ENCODE results near the gene BPTF. TPM values are rescaled to one million over a fixed set of nuclear protein-coding genes. Genes with fewer than 3 reads are reported as not detected.
"Not testable (repeated sequence)": the region's sequence is repeated elsewhere in the genome, so short reads cannot be mapped to it uniquely, and the experiment has no call there.

The BPTF gene
- total and polyA plus RNA-seq, 2 experiments from 2014 or later = 38.1 to 46.3 TPM

GRCh38 chr17:67845374-67845773 is 20.1 kb downstream of the BPTF start:
- peaks cover 100% of the 10 kb centered on the region for H3K79me2 ChIP-seq
- WGBS (ENCODE audit: low lambda C conversion rate, missing lambda C conversion rate) = 94% methylated on average over 5 of the region's 5 CpGs
- peaks cover 51% of the 10 kb centered on the region for H4K20me1 ChIP-seq (ENCODE audit: insufficient read depth, poor library complexity, severe bottlenecking)

DNA sequence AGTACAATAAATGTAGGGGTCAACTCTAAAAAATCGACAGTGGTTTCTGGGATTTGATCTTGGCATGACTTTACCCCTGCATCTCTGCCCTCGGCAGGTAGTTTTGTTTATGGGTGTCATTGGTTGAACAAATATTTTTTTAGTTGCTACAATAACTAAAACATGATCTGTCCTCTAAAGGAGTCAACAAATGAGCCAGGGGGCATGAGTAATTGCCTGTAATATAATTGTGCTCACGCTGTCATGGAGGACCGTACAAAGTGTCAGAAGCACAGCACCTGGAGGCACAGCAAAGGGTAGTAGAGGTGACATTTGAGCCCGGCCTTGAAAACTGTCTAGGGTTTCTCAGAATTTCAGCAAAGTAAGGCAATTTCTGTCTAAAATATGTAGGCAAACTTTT is 22.9 kb downstream of the BPTF start:
- H3K9me2 ChIP-seq (replicated peaks; ENCODE audit: insufficient read depth); H2AFZ ChIP-seq; H3K4me3 ChIP-seq; H3K4me1 ChIP-seq (ENCODE audit: insufficient read depth); H3K36me3 ChIP-seq (replicated peaks; ENCODE audit: insufficient read depth, low read depth); DNase-seq (ENCODE audit: low spot score); H3K27me3 ChIP-seq; H3K9me3 ChIP-seq (ENCODE audit: low read depth); H3K4me2 ChIP-seq: not testable (repeated sequence)
- H3K79me2 ChIP-seq = peaks cover 99% of the 10 kb centered on the region
- H4K20me1 ChIP-seq (ENCODE audit: insufficient read depth, poor library complexity, severe bottlenecking) = peaks cover 52% of the 10 kb centered on the region
- 79% methylated on average over 5 of the region's 5 CpGs for WGBS (ENCODE audit: low lambda C conversion rate, missing lambda C conversion rate)
- H3K27ac ChIP-seq = peak overlapping the region; percentile 64

More at GRCh38 chr17:67845374-67845773, 20.1 kb downstream of the BPTF start:
- Histone ChIP-seq H3K4me3 (no peak overlapping the region), H3K9me3 (ENCODE audit: low read depth) (no peaks in the 10 kb centered on the region), H3K4me1 (ENCODE audit: insufficient read depth) (no peaks in the 10 kb centered on the region), H3K27me3 (no peaks in the 10 kb centered on the region), H2AFZ (no peak overlapping the region), H3K4me2 (no peak overlapping the region), H3K9me2 (replicated peaks; ENCODE audit: insufficient read depth) (no peaks in the 10 kb centered on the region), H3K36me3 (replicated peaks; ENCODE audit: insufficient read depth, low read depth) (no peaks in the 10 kb centered on the region), H3K27ac (no peak overlapping the region)
- DNase-seq (ENCODE audit: low spot score) = no peak
- TF ChIP-seq, protein P1, sequence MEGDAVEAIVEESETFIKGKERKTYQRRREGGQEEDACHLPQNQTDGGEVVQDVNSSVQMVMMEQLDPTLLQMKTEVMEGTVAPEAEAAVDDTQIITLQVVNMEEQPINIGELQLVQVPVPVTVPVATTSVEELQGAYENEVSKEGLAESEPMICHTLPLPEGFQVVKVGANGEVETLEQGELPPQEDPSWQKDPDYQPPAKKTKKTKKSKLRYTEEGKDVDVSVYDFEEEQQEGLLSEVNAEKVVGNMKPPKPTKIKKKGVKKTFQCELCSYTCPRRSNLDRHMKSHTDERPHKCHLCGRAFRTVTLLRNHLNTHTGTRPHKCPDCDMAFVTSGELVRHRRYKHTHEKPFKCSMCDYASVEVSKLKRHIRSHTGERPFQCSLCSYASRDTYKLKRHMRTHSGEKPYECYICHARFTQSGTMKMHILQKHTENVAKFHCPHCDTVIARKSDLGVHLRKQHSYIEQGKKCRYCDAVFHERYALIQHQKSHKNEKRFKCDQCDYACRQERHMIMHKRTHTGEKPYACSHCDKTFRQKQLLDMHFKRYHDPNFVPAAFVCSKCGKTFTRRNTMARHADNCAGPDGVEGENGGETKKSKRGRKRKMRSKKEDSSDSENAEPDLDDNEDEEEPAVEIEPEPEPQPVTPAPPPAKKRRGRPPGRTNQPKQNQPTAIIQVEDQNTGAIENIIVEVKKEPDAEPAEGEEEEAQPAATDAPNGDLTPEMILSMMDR (IDR thresholded peaks at IDR 0.05; ENCODE audit: poor library complexity) = no peak
- TF ChIP-seq EZH2phosphoT487 (IDR thresholded peaks at IDR 0.05; ENCODE audit: low read depth, severe bottlenecking, unreplicated experiment) (no peak), EZH2 (IDR thresholded peaks at IDR 0.05; ENCODE audit: borderline replicate concordance) (no peak)

- H3K9me2 ChIP-seq (replicated peaks; ENCODE audit: insufficient read depth); H3K9me3 ChIP-seq (ENCODE audit: low read depth); H3K4me2 ChIP-seq; H3K27me3 ChIP-seq; H3K36me3 ChIP-seq (replicated peaks; ENCODE audit: insufficient read depth, low read depth); H3K4me3 ChIP-seq; H2AFZ ChIP-seq; H3K27ac ChIP-seq; DNase-seq (ENCODE audit: low spot score); H3K4me1 ChIP-seq (ENCODE audit: insufficient read depth): not testable (repeated sequence)
- peaks cover 99% of the 10 kb centered on the region for H3K79me2 ChIP-seq
- 96% methylated on average over 3 of the region's 3 CpGs for WGBS (ENCODE audit: low lambda C conversion rate, missing lambda C conversion rate)
- H4K20me1 ChIP-seq (ENCODE audit: insufficient read depth, poor library complexity, severe bottlenecking) = peaks cover 56% of the 10 kb centered on the region
Measured at GRCh38 chr17:67848846-67849245, 23.5 kb downstream of the BPTF start.

DNA sequence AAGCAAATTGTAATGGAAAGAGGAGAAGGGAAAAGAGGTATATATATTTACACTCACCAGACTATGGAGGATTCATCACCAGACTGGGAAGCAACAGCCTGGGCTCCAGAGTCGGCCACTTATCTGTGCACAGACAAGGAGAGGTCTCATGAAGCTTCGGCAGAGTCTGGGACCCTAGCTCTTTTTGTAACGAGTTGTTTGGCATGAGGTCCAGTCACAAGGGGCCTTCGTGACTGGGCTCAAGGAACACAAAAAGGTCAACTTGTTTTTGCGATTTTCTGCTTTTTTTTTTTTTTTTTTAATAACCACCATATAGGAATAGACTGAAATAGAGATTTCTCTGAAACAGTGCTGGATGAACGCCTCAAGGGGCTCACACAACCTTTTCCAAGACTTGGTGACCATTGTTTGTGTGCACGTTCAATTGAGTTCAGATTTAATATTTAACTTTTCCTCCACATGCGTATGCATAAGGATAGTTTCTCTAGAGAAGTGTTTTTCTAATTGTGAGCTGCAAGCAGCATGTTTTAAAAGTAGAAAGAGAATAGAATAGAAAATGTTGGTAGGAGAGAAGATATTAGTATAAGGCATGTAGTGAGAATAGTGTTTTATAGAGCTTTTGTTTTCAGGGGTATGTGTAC is 25.8 kb downstream of the BPTF start:
- H3K4me1 ChIP-seq (ENCODE audit: insufficient read depth) = peaks cover 8% of the 10 kb centered on the region
- peaks cover 65% of the 10 kb centered on the region for H4K20me1 ChIP-seq (ENCODE audit: insufficient read depth, poor library complexity, severe bottlenecking)
- WGBS (ENCODE audit: low lambda C conversion rate, missing lambda C conversion rate) = 72% methylated on average over 8 of the region's 8 CpGs
- TF ChIP-seq, protein P1 (IDR thresholded peaks at IDR 0.05; ENCODE audit: poor library complexity) = no peak
- TF ChIP-seq EZH2phosphoT487 (IDR thresholded peaks at IDR 0.05; ENCODE audit: low read depth, severe bottlenecking, unreplicated experiment) = no peak
- TF ChIP-seq EZH2 (IDR thresholded peaks at IDR 0.05; ENCODE audit: borderline replicate concordance) = no peak
- no peak overlapping the region for H2AFZ ChIP-seq
- no peak overlapping the region for H3K4me2 ChIP-seq
- no peaks in the 10 kb centered on the region for H3K36me3 ChIP-seq (replicated peaks; ENCODE audit: insufficient read depth, low read depth)
- no peak overlapping the region for H3K27ac ChIP-seq
- H3K9me2 ChIP-seq (replicated peaks; ENCODE audit: insufficient read depth) = no peaks in the 10 kb centered on the region
- H3K4me3 ChIP-seq = no peak overlapping the region
- no peaks in the 10 kb centered on the region for H3K9me3 ChIP-seq (ENCODE audit: low read depth)
- no peak for DNase-seq (ENCODE audit: low spot score)
- H3K79me2 ChIP-seq = peaks cover 99% of the 10 kb centered on the region
- H3K27me3 ChIP-seq = no peaks in the 10 kb centered on the region
